Skeletal muscle satellite cell (primary cell): ENCODE measurements around the gene HOXB3.

Source experiments
- H3K27me3 ChIP-seq: 2 replicates; pipeline ENCODE4 v1.7.0; 2013; ENCODE audit warnings: low read length; ENCODE audit not compliant: control insufficient read depth, insufficient read depth
- H3K36me3 ChIP-seq: 2 replicates; pipeline ENCODE4 v1.7.0; 2013; ENCODE audit warnings: mild to moderate bottlenecking, control low read depth, low read length; ENCODE audit not compliant: insufficient read depth
- H3K4me1 ChIP-seq: 2 replicates; pipeline ENCODE4 v1.7.0; 2013; ENCODE audit warnings: low read length; ENCODE audit not compliant: control insufficient read depth, insufficient read depth
- H3K4me2 ChIP-seq: 2 replicates; pipeline ENCODE4 v1.7.0; 2013; ENCODE audit warnings: mild to moderate bottlenecking, low read length
- H3K4me3 ChIP-seq: 2 replicates; pipeline ENCODE4 v1.7.0; 2013; ENCODE audit warnings: low read length
- H3K9ac ChIP-seq: 2 replicates; pipeline ENCODE4 v1.7.0; 2013; ENCODE audit warnings: mild to moderate bottlenecking, low read depth, low read length, moderate library complexity
- H3K9me3 ChIP-seq: replicated peaks from 2 replicates; pipeline ENCODE4 v1.7.0; 2013; ENCODE audit warnings: mild to moderate bottlenecking, control low read depth, low read length

The HOXB3 gene

GRCh38 chr17:48550502-48551213, 39.4 kb downstream of the HOXB3 start:
- H3K4me3 ChIP-seq, result no peak overlapping the region
- peaks cover 16% of the 10 kb centered on the region for H3K36me3 ChIP-seq
- H3K9me3 ChIP-seq, result no peaks in the 10 kb centered on the region
- H3K9ac ChIP-seq, result no peak overlapping the region
- no peaks in the 10 kb centered on the region for H3K27me3 ChIP-seq
- no peak overlapping the region for H3K4me2 ChIP-seq
- H3K4me1 ChIP-seq, result peaks cover 59% of the 10 kb centered on the region

GRCh38 chr17:48549914-48550501, 40.0 kb downstream of the HOXB3 start:
- Histone ChIP-seq H3K27me3 (no peaks in the 10 kb centered on the region), H3K4me3 (no peak overlapping the region), H3K9ac (no peak overlapping the region), H3K9me3 (no peaks in the 10 kb centered on the region), H3K4me2 (peak overlapping the region; percentile 10), H3K4me1 (peaks cover 64% of the 10 kb centered on the region), H3K36me3 (peaks cover 16% of the 10 kb centered on the region)

- H3K36me3 ChIP-seq, result peaks cover 16% of the 10 kb centered on the region
- peaks cover 57% of the 10 kb centered on the region for H3K4me1 ChIP-seq
- H3K4me2 ChIP-seq, result no peak overlapping the region
- no peaks in the 10 kb centered on the region for H3K27me3 ChIP-seq
- H3K4me3 ChIP-seq, result no peak overlapping the region
- peak overlapping the region; percentile 99 for H3K9ac ChIP-seq
- H3K9me3 ChIP-seq, result no peaks in the 10 kb centered on the region
These were observed 40.8 kb downstream of the HOXB3 start for GRCh38 chr17:48549281-48549630.

GRCh38 chr17:48548523-48549280, 41.3 kb downstream of the HOXB3 start:
- peak overlapping the region; percentile 49 for H3K4me3 ChIP-seq
- no peaks in the 10 kb centered on the region for H3K27me3 ChIP-seq
- peaks cover 16% of the 10 kb centered on the region for H3K36me3 ChIP-seq
- H3K4me1 ChIP-seq, result peaks cover 52% of the 10 kb centered on the region
- H3K9ac ChIP-seq, result peak overlapping the region; percentile 99
- no peaks in the 10 kb centered on the region for H3K9me3 ChIP-seq
- H3K4me2 ChIP-seq, result peak overlapping the region; percentile 84

GRCh38 chr17:48547808-48548522, 42.1 kb downstream of the HOXB3 start:
- H3K4me2 ChIP-seq, result peak overlapping the region; percentile 84
- H3K4me1 ChIP-seq, result peaks cover 47% of the 10 kb centered on the region
- H3K27me3 ChIP-seq, result no peaks in the 10 kb centered on the region
- peak overlapping the region; percentile 56 for H3K4me3 ChIP-seq
- peak overlapping the region; percentile 99 for H3K9ac ChIP-seq
- H3K9me3 ChIP-seq, result no peaks in the 10 kb centered on the region
- peaks cover 21% of the 10 kb centered on the region for H3K36me3 ChIP-seq

- Histone ChIP-seq H3K9ac (peak overlapping the region; percentile 99), H3K27me3 (no peaks in the 10 kb centered on the region)
These were observed 42.9 kb downstream of the HOXB3 start for GRCh38 chr17:48546924-48547807.

GRCh38 chr17:48546137-48546923, 43.7 kb downstream of the HOXB3 start:
- peak overlapping the region; percentile 99 for H3K9ac ChIP-seq
- no peaks in the 10 kb centered on the region for H3K27me3 ChIP-seq
- H3K9me3 ChIP-seq, result no peaks in the 10 kb centered on the region
- H3K36me3 ChIP-seq, result peaks cover 26% of the 10 kb centered on the region
- peak overlapping the region; percentile 84 for H3K4me2 ChIP-seq
- H3K4me3 ChIP-seq, result peak overlapping the region; percentile 56
- peaks cover 45% of the 10 kb centered on the region for H3K4me1 ChIP-seq

More at GRCh38 chr17:48546924-48547807, 42.9 kb downstream of the HOXB3 start:
- Histone ChIP-seq H3K4me3 (peak overlapping the region; percentile 56), H3K9me3 (no peaks in the 10 kb centered on the region), H3K36me3 (peaks cover 27% of the 10 kb centered on the region), H3K4me1 (peaks cover 44% of the 10 kb centered on the region), H3K4me2 (peak overlapping the region; percentile 84)

GRCh38 chr17:48545539-48545938, 44.5 kb downstream of the HOXB3 start:
- H3K4me3 ChIP-seq, result peak overlapping the region; percentile 94
- peaks cover 53% of the 10 kb centered on the region for H3K4me1 ChIP-seq
- peaks cover 24% of the 10 kb centered on the region for H3K36me3 ChIP-seq
- peak overlapping the region; percentile 97 for H3K4me2 ChIP-seq
- no peaks in the 10 kb centered on the region for H3K9me3 ChIP-seq
- peak overlapping the region; percentile 99 for H3K9ac ChIP-seq
- no peaks in the 10 kb centered on the region for H3K27me3 ChIP-seq

GRCh38 chr17:48545022-48545375, 45.0 kb downstream of the HOXB3 start, which contains the start of gene HOXB2:
TSS of gene HOXB2 (minus strand) at chr17:48545109. CDS start at chr17:48544911, 198 bp downstream.
- H3K27me3 ChIP-seq, result no peaks in the 10 kb centered on the region
- peaks cover 55% of the 10 kb centered on the region for H3K4me1 ChIP-seq
- H3K9me3 ChIP-seq, result no peaks in the 10 kb centered on the region
- peak within 1 kb of the TSS; percentile 94 for H3K4me3 ChIP-seq
- peak within 1 kb of the TSS; percentile 99 for H3K9ac ChIP-seq
- peak within 1 kb of the TSS; percentile 97 for H3K4me2 ChIP-seq
- peaks cover 19% of the 10 kb centered on the region for H3K36me3 ChIP-seq
